PC-3 (cell line): Measurements from ENCODE around the gene STX4. TPM values are rescaled to one million over a fixed set of nuclear protein-coding genes. Genes with fewer than 3 reads are reported as not detected.

Experiments
- ATAC-seq: fragments of 200-7000 bp; cut with Tn5 transposase; 2 replicates; pipeline ENCODE4 v1.9.1; 2020; ENCODE audit warnings: mild to moderate bottlenecking, moderate library complexity
- BruUV-seq: library from RNA; stranded (reverse); fragments of 400-500 nt; replicated peaks from 2 replicates; lab custom pipeline; 2021; lab: Mats Ljungman, UMichigan
- CTCF ChIA-PET: fragments of 300-600 bp; sonication (Branson Sonifier 250); formaldehyde crosslinking; loops from one replicate; lab custom pipeline; 2022; ENCODE audit warnings: antibody characterized with exemption; lab: Charles Lee
- POLR2A ChIA-PET: fragments of 300-600 bp; sonication (Branson Sonifier 250); formaldehyde crosslinking; loops from one replicate; lab custom pipeline; 2022; ENCODE audit warnings: antibody characterized with exemption; ENCODE audit not compliant: unreplicated experiment; lab: Charles Lee
- DNase-seq: peaks from one replicate; pipeline ENCODE4 v3.0.0-alpha.2; 2015
- H2AFZ ChIP-seq: fragments of 300-600 bp; sonication (generic); 2 replicates; pipeline ENCODE4 v1.6.0; 2016; ENCODE audit warnings: antibody characterized with exemption, low read length
- H3F3A ChIP-seq: fragments of 300-600 bp; sonication (generic); one replicate; pipeline ENCODE4 v1.6.0; 2017; ENCODE audit warnings: antibody characterized with exemption, low read length, control low read depth, mild to moderate bottlenecking; ENCODE audit not compliant: unreplicated experiment
- H3K27ac ChIP-seq: fragments of 300-600 bp; sonication (generic); 2 replicates; pipeline ENCODE4 v1.5.1; 2016; ENCODE audit warnings: mild to moderate bottlenecking, low read length
- H3K27me3 ChIP-seq: fragments of 300-600 bp; sonication (generic); 2 replicates; pipeline ENCODE4 v1.6.1; 2016; ENCODE audit warnings: low read length, mixed read lengths
- H3K36me3 ChIP-seq: fragments of 300-600 bp; sonication (generic); 2 replicates; pipeline ENCODE4 v1.6.1; 2016; ENCODE audit warnings: low read depth, mixed run types, low read length, mixed read lengths
- H3K4me1 ChIP-seq: fragments of 300-600 bp; sonication (generic); 2 replicates; pipeline ENCODE4 v1.5.1; 2016; ENCODE audit warnings: low read length; ENCODE audit not compliant: insufficient read depth
- H3K4me2 ChIP-seq: fragments of 300-600 bp; sonication (generic); 2 replicates; pipeline ENCODE4 v1.6.0; 2016; ENCODE audit warnings: low read length
- H3K4me3 ChIP-seq: fragments of 300-600 bp; sonication (generic); 2 replicates; pipeline ENCODE4 v1.5.1; 2016; ENCODE audit warnings: mild to moderate bottlenecking, low read length, mixed read lengths
- H3K79me2 ChIP-seq: fragments of 300-600 bp; sonication (generic); 2 replicates; pipeline ENCODE4 v1.6.1; 2017; ENCODE audit warnings: low read length, mixed read lengths
- H3K9ac ChIP-seq: fragments of 300-600 bp; sonication (generic); 2 replicates; pipeline ENCODE4 v1.6.0; 2016; ENCODE audit warnings: mild to moderate bottlenecking, low read length
- H3K9me2 ChIP-seq: fragments of 300-600 bp; sonication (generic); replicated peaks from 2 replicates; pipeline ENCODE4 v1.6.1; 2016; ENCODE audit warnings: mixed run types, low read length, mixed read lengths
- H3K9me3 ChIP-seq: fragments of 300-600 bp; sonication (generic); 2 replicates; pipeline ENCODE4 v1.6.1; 2016; ENCODE audit warnings: low read length, mixed read lengths
- H4K20me1 ChIP-seq: fragments of 300-600 bp; sonication (generic); 2 replicates; pipeline ENCODE4 v1.6.1; 2016; ENCODE audit warnings: low read length, mixed read lengths
- EZH2 ChIP-seq: fragments of 300-600 bp; sonication (generic); IDR thresholded peaks from one replicate; pipeline ENCODE4 v1.6.1; 2017; ENCODE audit warnings: antibody characterized with exemption, mild to moderate bottlenecking, low read length; ENCODE audit not compliant: unreplicated experiment
- EZH2phosphoT487 ChIP-seq: fragments of 300-600 bp; sonication (generic); IDR thresholded peaks from 2 replicates; pipeline ENCODE4 v1.6.1; 2018; ENCODE audit warnings: mild to moderate bottlenecking, antibody characterized with exemption, low read length, borderline replicate concordance
- intact Hi-C: fragments of 100-400 bp; cut with micrococcal nuclease; formaldehyde crosslinking; loops from 2 replicates; pipeline ENCODE4 v1.9.0; 2023
- total RNA-seq: library from RNA; depleted of rRNA; stranded (reverse); fragments of >200 nt; gene quantifications from 2 replicates; pipeline ENCODE4 v1.2.3, GENCODE V29; 2014
- TF ChIP-seq, protein P1 (sequence below): fragments of 300-600 bp; sonication (generic); conservative IDR thresholded peaks from 2 replicates; pipeline ENCODE4 v1.5.1; 2017; ENCODE audit warnings: antibody characterized with exemption, low read depth, mild to moderate bottlenecking, low read length

Gene STX4
- total RNA-seq, 1 experiment from 2014 or later = 27.4 TPM

DNA sequence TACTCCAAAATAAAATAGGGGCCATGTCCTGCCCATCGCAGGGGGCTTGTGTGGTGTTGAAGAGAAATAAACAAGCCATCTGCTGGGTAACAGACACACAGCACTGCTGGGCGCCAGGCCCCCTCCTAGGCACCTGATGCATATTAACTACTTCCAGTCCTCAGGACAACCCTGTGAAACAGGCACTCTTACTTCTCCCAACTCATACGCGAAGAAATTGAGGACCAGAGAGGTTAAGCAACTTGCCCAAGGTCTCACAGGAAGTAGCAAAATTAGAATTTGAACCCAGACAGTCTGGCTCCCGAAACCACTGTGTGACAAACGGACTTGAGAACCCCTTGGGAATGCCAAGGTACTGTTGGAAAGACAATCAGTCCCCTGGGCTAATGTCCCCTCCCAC is 25.7 kb upstream of the STX4 start:
- Histone ChIP-seq H3K9me2 (no peaks in the 10 kb centered on the region), H3K4me1 (peaks cover 7% of the 10 kb centered on the region; the same call in 1 of the 2 replicates), H2AFZ (no peak overlapping the region), H3K9me3 (no peaks in the 10 kb centered on the region), H3K4me3 (no peak overlapping the region), H3F3A (no peaks in the 10 kb centered on the region), H3K79me2 (no peaks in the 10 kb centered on the region), H3K36me3 (no peaks in the 10 kb centered on the region), H3K9ac (no peak overlapping the region), H4K20me1 (no peaks in the 10 kb centered on the region), H3K27me3 (no peaks in the 10 kb centered on the region), H3K4me2 (0 out of 2 replicates have a peak overlapping the region, but pooled peaks have one; percentile 22), H3K27ac (no peak overlapping the region)
- no TSS peak for BruUV-seq
- TF ChIP-seq EZH2 (no peak), EZH2phosphoT487 (no peak)
- TF ChIP-seq, protein P1, sequence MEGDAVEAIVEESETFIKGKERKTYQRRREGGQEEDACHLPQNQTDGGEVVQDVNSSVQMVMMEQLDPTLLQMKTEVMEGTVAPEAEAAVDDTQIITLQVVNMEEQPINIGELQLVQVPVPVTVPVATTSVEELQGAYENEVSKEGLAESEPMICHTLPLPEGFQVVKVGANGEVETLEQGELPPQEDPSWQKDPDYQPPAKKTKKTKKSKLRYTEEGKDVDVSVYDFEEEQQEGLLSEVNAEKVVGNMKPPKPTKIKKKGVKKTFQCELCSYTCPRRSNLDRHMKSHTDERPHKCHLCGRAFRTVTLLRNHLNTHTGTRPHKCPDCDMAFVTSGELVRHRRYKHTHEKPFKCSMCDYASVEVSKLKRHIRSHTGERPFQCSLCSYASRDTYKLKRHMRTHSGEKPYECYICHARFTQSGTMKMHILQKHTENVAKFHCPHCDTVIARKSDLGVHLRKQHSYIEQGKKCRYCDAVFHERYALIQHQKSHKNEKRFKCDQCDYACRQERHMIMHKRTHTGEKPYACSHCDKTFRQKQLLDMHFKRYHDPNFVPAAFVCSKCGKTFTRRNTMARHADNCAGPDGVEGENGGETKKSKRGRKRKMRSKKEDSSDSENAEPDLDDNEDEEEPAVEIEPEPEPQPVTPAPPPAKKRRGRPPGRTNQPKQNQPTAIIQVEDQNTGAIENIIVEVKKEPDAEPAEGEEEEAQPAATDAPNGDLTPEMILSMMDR = no peak
- no peak for DNase-seq
- ATAC-seq = no peak
- ChIA-PET POLR2A (no interaction called here), CTCF (no interaction called here)
- intact Hi-C loops = no loop called here

DNA sequence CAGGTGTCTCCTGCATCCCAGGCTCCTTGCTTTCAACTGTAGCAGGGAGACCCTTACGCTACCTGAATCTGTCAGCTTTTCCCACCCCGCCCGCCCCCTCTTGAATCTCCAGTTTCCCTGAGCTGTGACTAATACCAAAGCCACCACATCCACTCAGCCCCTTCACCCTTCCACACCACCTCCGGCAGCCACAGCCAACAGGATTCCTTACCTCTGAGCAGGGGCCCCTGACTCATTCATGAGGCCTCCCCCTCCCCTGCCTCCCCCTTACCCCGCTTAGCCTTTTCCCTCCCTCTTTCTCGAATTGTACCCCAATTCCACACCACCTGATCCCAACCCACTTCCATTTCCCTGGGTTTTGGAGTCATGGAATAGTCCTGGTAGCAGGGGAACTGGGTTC is 25.2 kb upstream of the STX4 start:
- TF ChIP-seq EZH2 (no peak), EZH2phosphoT487 (no peak)
- TF ChIP-seq, protein P1 = no peak
- H3K9me3 ChIP-seq = no peaks in the 10 kb centered on the region
- peak; percentile 75 for DNase-seq
- H2AFZ ChIP-seq = no peak overlapping the region
- CTCF ChIA-PET = no interaction called here
- H3K9me2 ChIP-seq = no peaks in the 10 kb centered on the region
- H3K79me2 ChIP-seq = no peaks in the 10 kb centered on the region
- H3K4me1 ChIP-seq = peaks cover 7% of the 10 kb centered on the region; the same call in 1 of the 2 replicates
- no peaks in the 10 kb centered on the region for H4K20me1 ChIP-seq
- peak; percentile 80 for ATAC-seq
- H3F3A ChIP-seq = no peaks in the 10 kb centered on the region
- no peak overlapping the region for H3K4me3 ChIP-seq
- intact Hi-C loops = no loop called here
- no peaks in the 10 kb centered on the region for H3K27me3 ChIP-seq
- no peak overlapping the region for H3K9ac ChIP-seq
- BruUV-seq = no TSS peak
- H3K4me2 ChIP-seq = peak overlapping the region; percentile 57
- no peaks in the 10 kb centered on the region for H3K36me3 ChIP-seq
- POLR2A ChIA-PET = no interaction called here
- no peak overlapping the region for H3K27ac ChIP-seq

DNA sequence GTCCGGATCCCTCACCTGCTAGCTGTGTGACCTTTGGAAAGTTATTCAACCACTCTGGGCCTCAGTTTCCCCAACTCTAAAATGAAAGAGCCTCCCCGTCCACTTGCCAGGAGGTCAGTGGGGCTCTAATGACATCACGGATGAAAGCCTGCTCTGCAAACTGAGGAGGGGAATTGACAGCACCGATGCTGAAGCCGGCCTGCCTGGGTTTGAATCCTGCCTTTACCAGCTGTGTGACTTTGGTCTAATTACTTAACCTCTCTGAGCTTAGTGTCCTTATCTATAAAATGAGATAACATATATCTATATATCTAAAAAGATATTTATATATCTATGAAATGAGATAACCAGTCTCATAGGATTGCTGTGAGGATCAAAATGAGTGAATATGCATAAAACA is 24.8 kb upstream of the STX4 start:
- CTCF ChIA-PET = no interaction called here
- H2AFZ ChIP-seq = no peak overlapping the region
- no peaks in the 10 kb centered on the region for H3K79me2 ChIP-seq
- no peaks in the 10 kb centered on the region for H3K36me3 ChIP-seq
- H3K4me2 ChIP-seq = peak overlapping the region; percentile 57
- H3K27ac ChIP-seq = no peak overlapping the region
- H3K9me2 ChIP-seq = no peaks in the 10 kb centered on the region
- no peaks in the 10 kb centered on the region for H3K27me3 ChIP-seq
- no TSS peak for BruUV-seq
- no peak overlapping the region for H3K4me3 ChIP-seq
- H3F3A ChIP-seq = no peaks in the 10 kb centered on the region
- intact Hi-C loops = no loop called here
- POLR2A ChIA-PET = no interaction called here
- no peak for ATAC-seq
- no peak for DNase-seq
- H3K9me3 ChIP-seq = no peaks in the 10 kb centered on the region
- no peak overlapping the region for H3K9ac ChIP-seq
- no peaks in the 10 kb centered on the region for H4K20me1 ChIP-seq
- TF ChIP-seq, protein P1 = no peak
- TF ChIP-seq EZH2 = no peak
- TF ChIP-seq EZH2phosphoT487 = no peak
- peaks cover 7% of the 10 kb centered on the region; the same call in 1 of the 2 replicates for H3K4me1 ChIP-seq
